AG09309 (cell line): ENCODE data around the gene VAMP2.

ENCODE experiments used
- DNase-seq: peaks from one replicate; pipeline ENCODE4 v3.0.0-alpha.2; 2010; ENCODE audit warnings: low read depth
- H3K4me3 ChIP-seq: 2 replicates; pipeline ENCODE4 v1.5.1; 2011; ENCODE audit warnings: mild to moderate bottlenecking, low read depth, low read length, moderate library complexity; ENCODE audit not compliant: control insufficient read depth
- CTCF ChIP-seq: IDR thresholded peaks from 2 replicates; pipeline ENCODE4 v1.5.1; 2011; ENCODE audit warnings: mild to moderate bottlenecking, low read depth, low read length, inconsistent platforms; ENCODE audit not compliant: insufficient read depth, control insufficient read depth; ENCODE audit errors: missing control alignments

VAMP2 gene

GRCh38 chr17:8186787-8187516, 24.2 kb upstream of the VAMP2 start:
- TF ChIP-seq CTCF = no peak
- peak; percentile 86 for DNase-seq
- peak overlapping the region; percentile 67 for H3K4me3 ChIP-seq

GRCh38 chr17:8186446-8186786, 23.7 kb upstream of the VAMP2 start:
- no peak for DNase-seq
- peak overlapping the region; percentile 67 for H3K4me3 ChIP-seq
- peak; percentile 35 for TF ChIP-seq CTCF

GRCh38 chr17:8185582-8186445, 23.1 kb upstream of the VAMP2 start:
- DNase-seq = no peak

GRCh38 chr17:8176998-8177731, 14.4 kb upstream of the VAMP2 start:
- no peak for DNase-seq
- H3K4me3 ChIP-seq = peak overlapping the region; percentile 70
- TF ChIP-seq CTCF = no peak

More at GRCh38 chr17:8185582-8186445, 23.1 kb upstream of the VAMP2 start:
- H3K4me3 ChIP-seq = peak overlapping the region; percentile 67
- no peak for TF ChIP-seq CTCF

GRCh38 chr17:8176197-8176940, 13.6 kb upstream of the VAMP2 start, which contains the start of gene TMEM107:
TMEM107 (minus strand) TSS chr17:8176380; CDS start chr17:8176286, 94 bp downstream.
- no peak for TF ChIP-seq CTCF
- peak within 1 kb of the TSS; percentile 70 for H3K4me3 ChIP-seq
- no peak for DNase-seq

- no peak for TF ChIP-seq CTCF
- H3K4me3 ChIP-seq = peak overlapping the region; percentile 70
- no peak for DNase-seq
These were observed 13.0 kb upstream of the VAMP2 start for GRCh38 chr17:8175795-8176196.
